HepG2 (cell line): ENCODE results near the gene ATAD1. TPM values are rescaled to one million over a fixed set of nuclear protein-coding genes. Genes with fewer than 3 reads are reported as not detected.

Experiments used
- DBP ChIP-seq: sonication (generic); formaldehyde crosslinking; IDR thresholded peaks from 2 replicates; pipeline ENCODE4 v1.4.0; 2020; ENCODE audit warnings: missing genetic modification reagents; ENCODE audit errors: not compliant biosample characterization
- GFI1 ChIP-seq: sonication (generic); formaldehyde crosslinking; IDR thresholded peaks from 2 replicates; pipeline ENCODE4 v1.5.0; 2020; ENCODE audit warnings: missing genetic modification reagents, mild to moderate bottlenecking, borderline replicate concordance
- GZF1 ChIP-seq: sonication (generic); formaldehyde crosslinking; IDR thresholded peaks from 2 replicates; pipeline ENCODE4 v1.5.1; 2020; ENCODE audit warnings: mild to moderate bottlenecking, missing genetic modification reagents
- KLF6 ChIP-seq: IDR thresholded peaks from 2 replicates; pipeline ENCODE4 v1.8.0; 2016; ENCODE audit warnings: missing biosample characterization, missing genetic modification reagents
- POLR2AphosphoS5 ChIP-seq: IDR thresholded peaks from 2 replicates; pipeline ENCODE4 v1.6.1; 2012; ENCODE audit warnings: low read depth, low read length
- SCMH1 ChIP-seq: sonication (generic); formaldehyde crosslinking; IDR thresholded peaks from 2 replicates; pipeline ENCODE4 v1.9.0; 2021; ENCODE audit warnings: missing genetic modification reagents, mild to moderate bottlenecking, borderline replicate concordance
- TIGD3 ChIP-seq: sonication (generic); formaldehyde crosslinking; IDR thresholded peaks from 2 replicates; pipeline ENCODE4 v1.5.1; 2020; ENCODE audit warnings: mild to moderate bottlenecking, missing genetic modification reagents, borderline replicate concordance
- TRAFD1 ChIP-seq: sonication (generic); formaldehyde crosslinking; IDR thresholded peaks from 2 replicates; pipeline ENCODE4 v1.5.1; 2020; ENCODE audit warnings: missing genetic modification reagents, mild to moderate bottlenecking, borderline replicate concordance
- ZBTB34 ChIP-seq: sonication (generic); formaldehyde crosslinking; IDR thresholded peaks from 2 replicates; pipeline ENCODE4 v1.8.0; 2022; ENCODE audit warnings: mild to moderate bottlenecking, missing genetic modification reagents
- ZBTB44 ChIP-seq: sonication (generic); formaldehyde crosslinking; IDR thresholded peaks from 2 replicates; pipeline ENCODE4 v1.4.0; 2020; ENCODE audit warnings: missing genetic modification reagents
- ZBTB46 ChIP-seq: sonication (generic); formaldehyde crosslinking; IDR thresholded peaks from 2 replicates; pipeline ENCODE4 v1.4.0; 2020; ENCODE audit warnings: mild to moderate bottlenecking, missing genetic modification reagents, borderline replicate concordance
- ZNF3 ChIP-seq: IDR thresholded peaks from 2 replicates; pipeline ENCODE4 v1.7.0; 2017; ENCODE audit warnings: inconsistent platforms
- ZNF609 ChIP-seq: sonication (generic); formaldehyde crosslinking; IDR thresholded peaks from 2 replicates; pipeline ENCODE4 v1.4.0; 2020; ENCODE audit warnings: mild to moderate bottlenecking, missing genetic modification reagents, borderline replicate concordance
- polyA plus RNA-seq, 8 experiments: library from polyadenylated mRNA; depleted of rRNA in 3 of 8; stranded (reverse) in 7 of 8; unstranded in 1 of 8; fragments of >200 nt; fragmentation: Illumina TruSeq in 4 of 8; extraction: Trizol in 4 of 8; gene quantifications; 2 replicates each; pipeline versions ENCODE4 v1.2.1 to v1.2.3, GENCODE V29; 2011 to 2016; ENCODE audit warnings: low read depth in 4 of 8, missing spikeins in 1 of 8, mixed read lengths in 1 of 8; ENCODE audit not compliant: insufficient read depth in 1 of 8
- total RNA-seq, 5 experiments: library from RNA; depleted of rRNA; stranded (reverse); fragments of >200 nt; fragmentation: Illumina TruSeq; extraction: Trizol; gene quantifications; 2 replicates each; pipeline ENCODE4 v1.2.3, GENCODE V29; 2016; ENCODE audit warnings: low read depth in 1 of 5

Gene ATAD1
- total and polyA plus RNA-seq, 2 of the 13 experiments (the other 11 are each of a cell fraction or from before 2014, with no cell fraction given), result 14.9 to 28.2 TPM

GRCh38 chr10:87861953-87862678 lies 44.1 kb upstream of the ATAD1 start (continued):
- TF ChIP-seq ZNF609, result peak; percentile 78
- TF ChIP-seq ZBTB44, result peak; percentile 71; the same call in 1 of the 2 replicates
- no peak for TF ChIP-seq DBP (CRISPR knock-in tag)
- TF ChIP-seq ZNF3 (CRISPR knock-in tag), result peak; percentile 77; the same call in 1 of the 2 replicates
- 0 out of 2 replicates have a peak, but pooled peaks have one; percentile 58 for TF ChIP-seq TIGD3 (CRISPR knock-in tag)
- TF ChIP-seq KLF6 (CRISPR knock-in tag), result peak; percentile 93; the same call in 1 of the 2 replicates
- TF ChIP-seq GZF1, result peak; percentile 66; the same call in 1 of the 2 replicates
- TF ChIP-seq SCMH1 (CRISPR knock-in tag), result no peak
- TF ChIP-seq ZBTB46 (CRISPR knock-in tag), result no peak
- peak; percentile 91; the same call in 1 of the 2 replicates for TF ChIP-seq TRAFD1
- TF ChIP-seq ZBTB34 (CRISPR knock-in tag), result peak; percentile 50
- peak; percentile 76 for TF ChIP-seq GFI1 (CRISPR knock-in tag)
- TF ChIP-seq POLR2AphosphoS5, result peak; percentile 95
